ENCODE results near the gene SV2A.
"Not testable (repeated sequence)": the region's sequence is repeated elsewhere in the genome, so short reads cannot be mapped to it uniquely, and the experiment has no call there.

SV2A gene

DNA sequence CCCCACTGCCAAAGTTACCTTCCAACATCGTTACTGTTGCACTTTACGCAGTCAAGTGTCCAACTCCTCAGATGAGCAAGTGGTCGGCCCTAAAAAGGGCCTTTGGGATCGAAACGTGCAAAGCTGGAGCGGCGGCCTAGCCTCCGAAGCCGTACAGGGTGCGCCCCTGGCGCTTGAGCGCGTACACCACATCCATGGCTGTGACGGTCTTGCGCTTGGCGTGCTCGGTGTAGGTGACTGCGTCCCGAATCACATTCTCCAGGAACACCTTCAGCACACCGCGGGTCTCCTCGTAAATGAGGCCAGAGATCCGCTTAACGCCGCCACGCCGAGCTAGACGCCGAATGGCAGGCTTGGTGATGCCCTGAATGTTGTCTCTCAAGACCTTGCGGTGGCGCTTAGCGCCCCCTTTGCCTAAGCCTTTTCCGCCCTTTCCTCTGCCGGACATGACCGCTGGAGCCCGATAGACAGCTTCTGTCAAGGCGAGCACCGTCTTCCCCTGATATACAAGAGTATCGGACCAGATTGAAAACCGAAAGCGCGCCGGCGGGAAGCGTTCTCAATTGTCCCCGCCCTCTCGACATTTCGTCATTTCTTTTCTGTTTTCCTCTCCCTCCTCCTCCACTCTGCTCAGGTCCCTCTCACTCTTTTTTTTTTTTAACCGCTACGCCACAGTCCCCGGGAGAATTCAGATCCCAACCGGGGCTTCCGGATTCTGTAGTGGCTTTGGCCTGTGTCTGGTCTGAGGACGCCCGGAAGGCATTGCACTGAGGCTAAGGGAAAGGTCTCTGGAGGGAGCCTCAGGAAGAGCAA lies 56.8 kb downstream of the SV2A start:
- in situ Hi-C loops (cut with MboI; ENCODE audit: low pct_unique_long_range_greater_than_20kb, low sequenced_read_pairs); DNase-seq: not testable (repeated sequence)

DNA sequence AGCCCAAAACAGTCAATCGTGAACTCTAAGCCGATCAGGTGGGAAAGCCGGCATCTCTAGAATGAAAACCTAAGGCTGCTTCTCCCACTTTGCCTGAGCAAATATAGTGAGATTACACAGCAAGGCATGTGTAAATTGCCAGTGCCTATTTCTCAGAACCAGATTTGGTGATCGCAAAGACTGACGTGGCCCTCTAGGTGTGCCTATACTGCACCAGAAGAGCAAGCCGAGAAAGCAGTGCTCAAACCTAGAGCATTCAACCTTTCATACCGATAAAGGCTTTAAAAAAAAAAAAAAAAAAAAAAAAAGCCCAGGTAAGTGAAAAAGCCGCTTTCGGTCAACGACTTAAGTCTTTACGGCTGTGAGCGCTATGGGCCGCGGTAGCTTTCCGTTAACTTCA lies 57.4 kb downstream of the SV2A start:
- DNase-seq; in situ Hi-C loops (cut with MboI; ENCODE audit: low pct_unique_long_range_greater_than_20kb, low sequenced_read_pairs): not testable (repeated sequence)

Data from KBM-7 (cell line).